Activated CD8-positive, alpha-beta memory T cell treated with anti-CD3 and anti-CD28 coated beads for 48 hours (primary cell): Measurements from ENCODE around the gene RUFY2.
"Not testable (repeated sequence)": the region's sequence is repeated elsewhere in the genome, so short reads cannot be mapped to it uniquely, and the experiment has no call there.

Source experiments
- DNase-seq, 3 experiments: peaks; one replicate each; pipeline ENCODE4 v3.0.0-alpha.2; 2020; ENCODE audit warnings: low read depth in 2 of 3, low spot score in 2 of 3

RUFY2 gene

DNA sequence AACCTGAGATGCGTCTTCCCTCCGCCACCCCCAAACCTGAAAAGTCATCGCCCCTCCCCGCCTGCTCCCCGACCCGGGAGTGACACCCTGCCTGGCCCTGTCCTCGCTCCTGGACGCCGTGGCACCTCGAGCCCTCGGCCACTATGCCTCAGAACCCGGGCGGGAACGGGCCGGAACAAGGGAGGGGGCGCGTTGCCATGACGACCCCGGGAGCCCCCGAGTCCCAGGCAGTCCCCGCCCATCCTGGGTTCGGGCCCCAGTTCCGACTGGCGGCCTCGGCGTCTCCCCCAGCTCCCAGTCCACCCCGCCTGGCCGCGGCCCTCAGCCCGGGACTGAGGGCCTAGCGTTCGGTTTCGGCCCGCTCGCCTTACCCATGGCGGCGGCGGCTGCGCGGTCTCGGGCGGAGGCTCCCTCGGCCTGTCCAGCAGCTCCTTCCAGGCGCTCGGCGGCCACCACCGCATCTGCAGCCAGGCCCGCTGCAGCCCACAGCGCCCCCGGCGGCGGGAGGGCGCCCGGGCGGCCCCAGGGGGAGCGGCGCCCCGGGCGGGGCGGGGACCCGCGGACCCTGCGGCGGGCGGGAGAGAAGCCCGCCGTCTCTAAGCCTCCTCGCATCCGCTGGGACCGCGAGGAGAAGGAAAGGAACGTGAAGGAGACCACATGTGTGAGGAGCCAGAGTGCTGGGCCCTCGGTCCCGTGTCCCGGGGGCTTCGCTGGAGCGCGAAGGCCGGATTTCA lies at the start of gene RUFY2:
TSS of gene RUFY2 (minus strand) at position 463 of the 734 bp plus-strand sequence. CDS start at position 375, 88 bp downstream.
- peak; percentile 52 to 77 (median 71) for DNase-seq

- DNase-seq: not testable (repeated sequence)
Observed at GRCh38 chr10:68449698-68450097, 42.6 kb upstream of the RUFY2 start.

- no peak for DNase-seq
Observed at GRCh38 chr10:68446179-68446578, 39.1 kb upstream of the RUFY2 start.

DNA sequence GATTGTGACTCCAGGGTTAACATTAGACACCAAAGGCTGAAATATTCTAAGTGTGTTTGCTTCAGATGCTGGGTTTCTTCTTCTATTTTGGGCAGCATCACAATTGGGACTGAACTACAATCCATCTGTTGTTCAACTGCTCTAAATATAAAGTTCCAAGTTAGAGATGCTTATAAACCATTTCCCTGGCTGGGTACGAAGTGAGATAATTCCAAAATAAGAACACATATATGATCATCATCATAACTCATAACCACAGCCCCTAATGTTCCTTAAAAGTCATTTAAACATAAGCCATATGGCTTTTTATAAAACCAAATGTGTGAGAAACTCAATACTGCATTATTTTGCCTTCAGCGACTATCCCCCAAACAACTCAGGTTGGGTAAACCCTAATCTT lies 35.9 kb upstream of the RUFY2 start:
- no peak for DNase-seq

DNA sequence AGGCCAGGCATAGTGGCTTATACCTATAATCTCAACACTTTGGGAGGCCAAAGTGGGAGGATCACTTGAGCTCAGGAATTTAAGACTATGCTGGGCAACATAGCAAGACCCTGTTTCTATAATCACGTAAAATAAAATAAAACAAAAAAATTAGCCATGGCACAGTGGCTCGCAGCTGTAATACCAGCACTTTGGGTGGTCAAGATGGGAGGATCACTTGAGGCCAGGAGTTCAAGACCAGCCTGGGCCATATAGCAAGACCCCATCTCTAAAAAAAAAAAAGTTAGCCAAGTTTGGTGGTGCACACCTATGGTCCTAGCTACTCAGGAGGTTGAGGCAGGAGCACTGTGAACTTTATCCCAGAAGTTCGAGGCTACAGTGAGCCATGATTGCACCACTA lies 33.8 kb upstream of the RUFY2 start:
- no peak for DNase-seq

- no peak for DNase-seq
Observed at GRCh38 chr10:68435803-68436202, 28.7 kb upstream of the RUFY2 start.

- DNase-seq: no peak
Observed at GRCh38 chr10:68434657-68435056, 27.6 kb upstream of the RUFY2 start.

DNA sequence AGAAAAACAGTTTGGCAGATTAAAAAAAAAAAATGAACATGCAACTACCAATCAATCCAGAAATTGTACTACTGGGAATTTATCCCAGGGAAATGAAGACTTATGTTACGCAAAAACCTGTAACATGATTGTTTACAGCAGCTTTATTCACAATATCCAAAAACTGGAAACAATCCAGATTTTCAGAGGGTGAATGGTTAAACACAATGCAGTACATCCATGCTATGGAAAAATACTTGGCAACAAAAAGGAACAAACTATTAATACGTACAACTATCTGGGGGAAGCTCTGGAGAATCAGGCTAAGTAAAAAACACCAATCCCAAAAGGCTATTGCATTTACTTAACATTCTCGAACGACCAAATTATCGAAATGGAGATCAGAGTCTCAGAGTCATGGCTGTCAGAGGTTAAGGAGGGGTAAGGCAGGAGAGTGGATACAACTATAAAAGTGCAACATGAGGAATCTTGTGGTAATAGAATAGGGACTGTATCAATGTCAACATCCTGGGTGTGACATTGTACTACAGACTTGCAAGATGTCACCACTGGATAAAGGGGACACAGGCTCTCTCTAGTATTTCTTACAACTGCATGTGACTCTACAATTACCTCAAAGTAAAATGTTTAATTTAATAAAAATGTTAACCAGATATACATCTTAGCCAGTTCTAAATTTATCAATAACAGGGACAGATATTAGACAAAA lies 21.5 kb upstream of the RUFY2 start:
- no peak for DNase-seq

GRCh38 chr10:68424454-68425014 lies 17.5 kb upstream of the RUFY2 start:
- DNase-seq: no peak

- peak in 1 of 3 experiments; percentile 12 for DNase-seq
Observed at GRCh38 chr10:68423522-68423921, 16.4 kb upstream of the RUFY2 start.

GRCh38 chr10:68419376-68419775 lies 12.3 kb upstream of the RUFY2 start:
- DNase-seq: no peak

GRCh38 chr10:68408898-68409518 lies 1.9 kb upstream of the RUFY2 start:
- DNase-seq: no peak

DNA sequence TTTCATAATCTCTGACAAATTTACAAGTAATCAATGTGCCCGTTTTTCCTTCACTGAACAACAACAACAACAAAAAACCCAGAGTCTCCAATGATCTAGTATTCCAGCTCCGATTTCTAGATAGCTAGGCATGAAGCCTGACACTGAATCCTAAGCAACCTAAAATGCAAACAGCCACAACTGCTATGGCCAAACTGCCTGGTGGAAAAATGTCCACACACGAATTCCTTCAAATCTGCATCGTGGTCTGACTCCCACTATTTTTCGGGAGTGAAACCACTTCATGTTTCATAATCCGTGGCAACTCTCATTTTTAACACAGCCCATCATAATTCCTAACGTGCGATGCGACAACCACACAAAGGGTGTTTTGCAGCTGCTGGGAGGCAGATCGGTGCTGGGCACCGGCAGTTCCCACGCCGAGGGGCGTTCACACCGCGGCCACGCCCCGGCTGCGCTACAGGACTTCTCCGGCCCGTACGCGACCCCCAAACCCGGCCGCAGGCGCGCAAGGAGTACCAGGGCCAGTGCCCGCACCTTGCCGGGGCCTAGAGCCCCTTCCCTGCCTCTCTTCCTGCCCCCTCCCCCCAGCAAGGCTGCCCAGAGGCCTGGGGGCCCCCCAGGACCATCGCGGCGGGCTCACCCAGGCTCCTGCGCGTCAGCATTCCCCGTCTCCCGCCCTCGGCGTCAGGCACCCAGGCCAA lies 814 bp downstream of the RUFY2 start:
- peak; percentile 10 to 26 (median 23) for DNase-seq

- DNase-seq: no peak
Observed at GRCh38 chr10:68403701-68404100, 3.4 kb downstream of the RUFY2 start.

DNA sequence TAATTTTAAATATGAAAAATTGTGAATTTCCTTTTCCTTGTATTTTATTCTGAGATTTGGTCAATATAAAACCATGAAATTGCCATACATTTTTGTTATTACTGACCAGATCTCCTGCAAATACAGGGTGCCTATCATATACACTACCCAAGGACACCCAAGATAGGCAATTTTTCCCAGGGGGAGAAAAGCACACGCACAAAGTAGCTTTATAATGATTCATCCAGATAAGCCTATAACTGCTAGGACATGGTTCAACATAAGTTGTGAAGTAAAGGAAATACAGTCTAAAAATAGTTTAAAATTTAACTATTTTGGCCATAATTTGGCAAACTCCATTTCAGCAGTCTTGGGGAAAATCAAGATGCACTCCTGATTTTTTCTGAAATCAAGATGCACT lies 4.8 kb downstream of the RUFY2 start:
- no peak for DNase-seq

- no peak for DNase-seq
Observed at GRCh38 chr10:68397005-68397404, 10.1 kb downstream of the RUFY2 start.

DNA sequence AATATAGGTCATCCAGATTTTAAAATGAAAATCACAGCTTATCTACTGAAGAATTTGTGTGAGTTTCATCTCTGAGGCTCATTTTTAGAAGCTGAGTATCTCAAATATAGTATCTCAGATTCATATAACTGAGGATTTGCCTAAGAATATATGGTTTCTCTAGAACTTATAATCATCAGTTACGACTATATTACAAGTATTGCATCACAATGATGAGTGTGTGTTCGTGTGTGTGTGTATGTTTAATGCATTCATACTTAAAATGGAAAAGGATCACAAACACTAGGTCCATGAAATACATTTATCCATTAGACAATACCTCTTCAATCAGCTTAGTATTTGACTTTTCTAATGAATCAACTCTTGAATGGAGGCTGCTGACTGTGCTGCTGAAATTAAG lies 21.3 kb downstream of the RUFY2 start:
- DNase-seq: no peak

GRCh38 chr10:68371604-68372003 lies 35.5 kb downstream of the RUFY2 start:
- DNase-seq: no peak

- no peak for DNase-seq
Observed at GRCh38 chr10:68367121-68367520, 40.0 kb downstream of the RUFY2 start.

DNA sequence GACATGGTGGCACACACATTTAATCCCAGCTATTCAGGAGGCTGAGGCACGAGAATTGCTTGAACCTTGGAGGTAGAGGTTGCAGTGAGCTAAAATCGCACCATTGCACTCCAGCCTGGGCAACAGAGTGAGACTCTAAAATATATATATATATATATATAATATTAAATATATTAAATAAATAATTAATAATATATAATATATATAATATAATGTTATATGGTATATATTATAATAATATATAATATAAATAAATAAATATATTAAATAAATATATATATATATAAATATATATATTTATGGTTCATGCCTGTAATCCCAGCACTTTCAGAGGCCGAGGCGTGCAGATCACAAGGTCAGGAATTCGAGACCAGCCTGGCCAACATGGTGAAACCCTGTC lies 40.5 kb downstream of the RUFY2 start:
- DNase-seq: no peak

DNA sequence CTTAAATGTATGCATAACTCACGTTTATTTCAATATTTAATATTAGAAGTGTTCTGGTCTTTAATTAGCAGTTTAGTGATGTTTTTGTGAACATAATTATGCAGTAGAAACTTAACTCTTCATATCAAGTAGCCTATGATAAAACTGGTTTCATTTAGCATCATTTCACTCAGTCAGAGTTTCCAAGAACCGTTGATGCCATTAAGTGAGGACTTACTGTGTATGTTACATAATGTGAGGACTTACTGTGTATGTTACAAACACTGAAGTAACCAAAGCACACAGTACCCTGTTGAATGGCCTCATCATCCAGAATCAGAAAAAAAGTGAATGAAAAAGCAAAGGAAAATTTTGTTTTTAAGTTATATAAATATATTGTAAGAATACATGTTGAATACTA lies 41.5 kb downstream of the RUFY2 start:
- no peak for DNase-seq
